Fibroblast of skin of left biceps (primary cell): Measurements from ENCODE around the gene SPDYE4.
"Not testable (repeated sequence)": the region's sequence is repeated elsewhere in the genome, so short reads cannot be mapped to it uniquely, and the experiment has no call there.

Experiments used
- DNase-seq, 2 experiments: peaks; one replicate each; pipeline ENCODE4 v3.0.0-alpha.2; 2013; ENCODE audit warnings: low read depth in 2 of 2

SPDYE4 gene

GRCh38 chr17:8758137-8758596, at the start of gene SPDYE4:
SPDYE4 (minus strand) TSS chr17:8758546; CDS start chr17:8758382, 164 bp downstream.
- no peak for DNase-seq

- no peak for DNase-seq
Observed at GRCh38 chr17:8806926-8807550, 48.7 kb upstream of the SPDYE4 start.

GRCh38 chr17:8806253-8806925, 48.0 kb upstream of the SPDYE4 start:
- no peak for DNase-seq

GRCh38 chr17:8805396-8805795, 47.0 kb upstream of the SPDYE4 start:
- not testable (repeated sequence) for DNase-seq

- no peak for DNase-seq
Observed at GRCh38 chr17:8803531-8804420, 45.4 kb upstream of the SPDYE4 start.

- no peak for DNase-seq
Observed at GRCh38 chr17:8801135-8801840, 42.9 kb upstream of the SPDYE4 start.

GRCh38 chr17:8800656-8801055, 42.3 kb upstream of the SPDYE4 start:
- DNase-seq = no peak

- DNase-seq = no peak
Observed at GRCh38 chr17:8799570-8800212, 41.3 kb upstream of the SPDYE4 start.

- DNase-seq = no peak
Observed at GRCh38 chr17:8798846-8799569, 40.7 kb upstream of the SPDYE4 start, which contains the start of gene MFSD6L. MFSD6L (minus strand) TSS chr17:8799365; CDS start chr17:8799120, 245 bp downstream.

GRCh38 chr17:8798176-8798845, 40.0 kb upstream of the SPDYE4 start:
- no peak for DNase-seq

GRCh38 chr17:8797621-8798175, 39.4 kb upstream of the SPDYE4 start:
- no peak for DNase-seq

- DNase-seq = no peak
Observed at GRCh38 chr17:8794636-8795035, 36.3 kb upstream of the SPDYE4 start.

- DNase-seq = no peak
Observed at GRCh38 chr17:8793649-8794048, 35.3 kb upstream of the SPDYE4 start.

GRCh38 chr17:8792646-8793045, 34.3 kb upstream of the SPDYE4 start:
- no peak for DNase-seq

GRCh38 chr17:8791910-8792270, 33.5 kb upstream of the SPDYE4 start:
- DNase-seq = peak; percentile 36 to 51

- DNase-seq = no peak
Observed at GRCh38 chr17:8791248-8791909, 33.0 kb upstream of the SPDYE4 start.

- DNase-seq = no peak
Observed at GRCh38 chr17:8789743-8790142, 31.4 kb upstream of the SPDYE4 start.

GRCh38 chr17:8788998-8789397, 30.7 kb upstream of the SPDYE4 start:
- no peak for DNase-seq
